Stimulated activated effector memory CD8-positive, alpha-beta T cell treated with anti-CD3 and anti-CD28 coated beads, Interleukin-12 subunit alpha, Interleukin-12 subunit beta, amount 100 ng/mL, for 72 hours (primary cell): ENCODE data around the gene RUFY1.
"Not testable (repeated sequence)": the region's sequence is repeated elsewhere in the genome, so short reads cannot be mapped to it uniquely, and the experiment has no call there.

ENCODE experiments used
- ATAC-seq: fragments of 150-1000 bp; cut with Tn5 transposase; 2 replicates; pipeline ENCODE4 v1.10.0; 2021
- DNase-seq, 2 donors: peaks; one replicate each; pipeline ENCODE4 v3.0.0; 2021 to 2022; ENCODE audit warnings: low spot score in 2 of 2
- H3K27ac Mint-ChIP-seq: one replicate; pipeline ENCODE4 v1.8.0; 2022; ENCODE audit warnings: mild to moderate bottlenecking, mixed read lengths
- H3K36me3 Mint-ChIP-seq: one replicate; pipeline ENCODE4 v1.8.0; 2022; ENCODE audit warnings: mild to moderate bottlenecking, mixed read lengths
- H3K4me1 Mint-ChIP-seq: one replicate; pipeline ENCODE4 v1.8.0; 2022; ENCODE audit warnings: mixed read lengths
- H3K4me3 Mint-ChIP-seq: one replicate; pipeline ENCODE4 v1.8.0; 2022; ENCODE audit warnings: mild to moderate bottlenecking, mixed read lengths
- H3K9me3 Mint-ChIP-seq: one replicate; pipeline ENCODE4 v1.8.0; 2022; ENCODE audit warnings: mixed read lengths

Gene RUFY1

DNA sequence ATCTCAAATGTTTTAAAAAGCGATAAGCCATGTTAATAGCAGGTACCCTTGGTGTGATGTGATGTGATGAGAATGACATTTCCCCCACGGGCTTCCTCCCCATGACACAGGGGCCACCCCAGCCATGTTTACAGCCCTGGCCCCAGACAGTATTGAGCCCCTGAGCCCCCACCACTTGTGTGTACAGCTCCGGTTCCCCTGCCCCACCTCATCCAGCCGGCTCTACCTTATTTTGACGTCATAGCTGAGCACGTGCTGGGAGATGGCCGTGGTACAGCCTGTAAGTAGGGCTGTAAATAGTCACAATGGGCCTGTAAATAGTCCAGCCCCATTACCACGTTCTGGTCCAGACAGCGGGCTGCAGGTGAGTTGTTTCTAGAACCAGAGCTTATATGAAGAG lies 98.1 kb downstream of the RUFY1 start:
- no peak overlapping the region for H3K4me3 Mint-ChIP-seq

DNA sequence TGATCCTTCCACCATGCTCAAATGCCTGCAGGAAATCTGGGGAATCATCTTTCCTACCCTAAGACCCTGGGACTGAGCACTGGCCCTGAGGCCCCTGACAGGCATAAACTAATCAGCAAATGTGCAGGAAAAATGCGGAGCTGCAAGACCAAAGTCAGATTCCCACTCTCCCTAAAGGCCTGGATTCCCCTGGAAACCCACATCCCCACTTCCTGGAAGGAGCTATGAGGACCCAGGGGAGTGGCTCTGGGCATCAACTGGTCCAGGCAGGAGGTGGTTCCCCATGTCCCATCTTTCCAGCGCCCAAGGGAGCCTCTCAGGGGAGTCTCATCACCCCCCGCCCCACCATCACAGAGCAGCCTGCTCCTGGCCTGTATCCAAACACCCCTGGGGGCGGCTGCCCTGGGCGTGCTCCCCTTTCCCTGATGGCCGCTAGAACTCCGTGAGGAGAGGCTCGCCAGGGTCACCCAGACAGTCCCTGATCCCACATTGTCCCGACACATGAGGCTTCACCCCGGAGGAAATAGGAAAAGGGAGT lies 98.9 kb downstream of the RUFY1 start:
- H3K9me3 Mint-ChIP-seq, H3K36me3 Mint-ChIP-seq, DNase-seq, H3K4me3 Mint-ChIP-seq, H3K27ac Mint-ChIP-seq, ATAC-seq, H3K4me1 Mint-ChIP-seq: not testable (repeated sequence)

More for the DNA sequence above, 98.1 kb downstream of the RUFY1 start:
- H3K4me1 Mint-ChIP-seq: no peaks in the 10 kb centered on the region
- DNase-seq (no peak), ATAC-seq (no peak)
- no peak overlapping the region for H3K27ac Mint-ChIP-seq
- no peaks in the 10 kb centered on the region for H3K36me3 Mint-ChIP-seq
- H3K9me3 Mint-ChIP-seq: no peaks in the 10 kb centered on the region

- not testable (repeated sequence) for H3K27ac Mint-ChIP-seq, H3K4me1 Mint-ChIP-seq, DNase-seq, ATAC-seq, H3K36me3 Mint-ChIP-seq, H3K9me3 Mint-ChIP-seq, H3K4me3 Mint-ChIP-seq
These were observed 99.9 kb downstream of the RUFY1 start for GRCh38 chr5:179650245-179650644.

GRCh38 chr5:179653135-179653534 lies 102.8 kb downstream of the RUFY1 start:
- H3K9me3 Mint-ChIP-seq, ATAC-seq, H3K4me1 Mint-ChIP-seq, H3K27ac Mint-ChIP-seq, DNase-seq, H3K4me3 Mint-ChIP-seq, H3K36me3 Mint-ChIP-seq: not testable (repeated sequence)

- DNase-seq: peak in 1 of 2 donors; percentile 70
- peak; percentile 97 for ATAC-seq
- H3K9me3 Mint-ChIP-seq, H3K4me1 Mint-ChIP-seq, H3K36me3 Mint-ChIP-seq, H3K27ac Mint-ChIP-seq, H3K4me3 Mint-ChIP-seq: not testable (repeated sequence)
These were observed 107.2 kb downstream of the RUFY1 start for GRCh38 chr5:179657302-179658178.

GRCh38 chr5:179658179-179658856 lies 108.0 kb downstream of the RUFY1 start:
- H3K36me3 Mint-ChIP-seq, H3K9me3 Mint-ChIP-seq, H3K27ac Mint-ChIP-seq, H3K4me1 Mint-ChIP-seq: not testable (repeated sequence)
- DNase-seq (peak in 1 of 2 donors; percentile 52), ATAC-seq (peak; percentile 82)
- H3K4me3 Mint-ChIP-seq: peak overlapping the region; percentile 66
